Kidney (tissue), 14 donors: ENCODE results near the gene MRPL58. TPM values are rescaled to one million over a fixed set of nuclear protein-coding genes. Genes with fewer than 3 reads are reported as not detected.

Experiments used
- DNase-seq, 5 donors: peaks; one replicate each; pipeline ENCODE4 v3.0.0-alpha.2; 2013 to 2020
- FAIRE-seq: peaks from 2 replicates; lab custom pipeline; 2012; peaks lifted over from hg19 to GRCh38; lab: Jason Lieb, UNC
- H3K27ac ChIP-seq, 2 donors: one replicate each; pipeline ENCODE4 v1.7.0; 2013; ENCODE audit warnings: low read depth in 2 of 2, low read length in 2 of 2, inconsistent platforms in 1 of 2
- H3K27me3 ChIP-seq: one replicate; pipeline ENCODE4 v1.7.1; 2013; ENCODE audit warnings: low read length, inconsistent platforms; ENCODE audit not compliant: control insufficient read depth, insufficient read depth
- H3K36me3 ChIP-seq, 3 donors: one replicate each; pipeline versions ENCODE4 v1.7.0 to v1.7.1; 2013; ENCODE audit warnings: low read length in 3 of 3, control low read depth in 1 of 3, inconsistent platforms in 1 of 3; ENCODE audit not compliant: insufficient read depth in 3 of 3, control insufficient read depth in 2 of 3
- H3K4me1 ChIP-seq, 3 donors: one replicate each; pipeline versions ENCODE4 v1.7.0 to v1.7.1; 2013; ENCODE audit warnings: low read length in 3 of 3, inconsistent platforms in 1 of 3, low read depth in 1 of 3; ENCODE audit not compliant: control insufficient read depth in 2 of 3, insufficient read depth in 2 of 3
- H3K4me3 ChIP-seq, 3 donors: one replicate each; pipeline versions ENCODE4 v1.7.0 to v1.8.1; 2013; ENCODE audit warnings: low read length in 3 of 3, control low read depth in 1 of 3, inconsistent platforms in 1 of 3
- H3K9ac ChIP-seq, 3 donors: one replicate each; pipeline versions ENCODE4 v1.7.0 to v1.7.1; 2013; ENCODE audit warnings: low read length in 3 of 3, control low read depth in 1 of 3, inconsistent platforms in 1 of 3
- H3K9me3 ChIP-seq, 3 donors: one replicate each; pipeline versions ENCODE4 v1.7.0 to v1.7.1; 2013; ENCODE audit warnings: low read length in 3 of 3, control low read depth in 1 of 3, inconsistent platforms in 1 of 3; ENCODE audit not compliant: control insufficient read depth in 2 of 3, insufficient read depth in 1 of 3
- intact Hi-C: fragments of 100-400 bp; cut with DNase I; formaldehyde crosslinking; loops from one replicate; pipeline ENCODE4 v1.11.1; 2022
- polyA plus RNA-seq: library from polyadenylated mRNA; stranded (reverse); fragments of 350-450 nt; fragmentation: Illumina TruSeq; extraction: RNeasy Lipid Tissue Mini Kit (QIAGEN cat#74804); gene quantifications from one replicate; pipeline ENCODE4 v1.2.3, GENCODE V29; 2014; ENCODE audit warnings: low read depth, low replicate concordance; ENCODE audit not compliant: insufficient read depth
- total RNA-seq: library from RNA; stranded (reverse); fragmentation: NEBNext Ultra II Directional; extraction: Animal tissue kit (Norgen Biotek cat#: 25700); gene quantifications from one replicate; pipeline ENCODE4 v1.2.1, GENCODE V29; 2021
- TF ChIP-seq, protein P1 (sequence below): IDR thresholded peaks from 3 replicates; pipeline ENCODE4 v1.5.1; 2012; ENCODE audit warnings: mild to moderate bottlenecking, moderate library complexity, borderline replicate concordance; ENCODE audit not compliant: insufficient read depth; ENCODE audit errors: extremely low read depth
- donor health status: control.
- donor health status: control.
- donor health status: control.
- donor health status: control.
- donor health status: control.
- donor health status: DM: yes; HTN: yes; CAD: no.
- donor health status: Normal renal cell carcinoma (clear cell type).

Gene MRPL58
- total and polyA plus RNA-seq, 2 donors from 2014 or later, result 23.1 to 84.5 TPM

DNA sequence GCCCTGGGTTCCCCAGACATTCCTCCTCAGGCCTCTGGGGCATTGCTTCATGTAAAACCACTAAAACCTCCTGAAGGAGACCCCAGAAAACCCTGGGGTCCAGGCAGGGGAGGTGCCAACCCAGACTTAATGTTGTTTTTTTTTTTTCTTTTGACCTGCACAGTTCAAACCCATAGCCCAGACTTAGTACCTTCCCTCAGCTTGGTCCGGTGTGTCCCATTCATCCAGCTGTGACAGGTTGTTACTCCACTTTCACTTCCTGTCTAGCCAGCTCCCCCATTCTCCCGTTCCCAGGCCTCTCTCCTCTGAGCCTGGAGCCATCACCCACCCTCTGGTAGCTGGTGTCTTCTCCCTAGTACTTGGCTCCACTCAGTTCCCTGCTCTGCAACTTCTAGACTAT lies 20.2 kb upstream of the MRPL58 start:
- no peaks in the 10 kb centered on the region for H3K36me3 ChIP-seq
- no peaks in the 10 kb centered on the region for H3K9me3 ChIP-seq
- intact Hi-C loops, result no loop called here
- TF ChIP-seq, protein P1, sequence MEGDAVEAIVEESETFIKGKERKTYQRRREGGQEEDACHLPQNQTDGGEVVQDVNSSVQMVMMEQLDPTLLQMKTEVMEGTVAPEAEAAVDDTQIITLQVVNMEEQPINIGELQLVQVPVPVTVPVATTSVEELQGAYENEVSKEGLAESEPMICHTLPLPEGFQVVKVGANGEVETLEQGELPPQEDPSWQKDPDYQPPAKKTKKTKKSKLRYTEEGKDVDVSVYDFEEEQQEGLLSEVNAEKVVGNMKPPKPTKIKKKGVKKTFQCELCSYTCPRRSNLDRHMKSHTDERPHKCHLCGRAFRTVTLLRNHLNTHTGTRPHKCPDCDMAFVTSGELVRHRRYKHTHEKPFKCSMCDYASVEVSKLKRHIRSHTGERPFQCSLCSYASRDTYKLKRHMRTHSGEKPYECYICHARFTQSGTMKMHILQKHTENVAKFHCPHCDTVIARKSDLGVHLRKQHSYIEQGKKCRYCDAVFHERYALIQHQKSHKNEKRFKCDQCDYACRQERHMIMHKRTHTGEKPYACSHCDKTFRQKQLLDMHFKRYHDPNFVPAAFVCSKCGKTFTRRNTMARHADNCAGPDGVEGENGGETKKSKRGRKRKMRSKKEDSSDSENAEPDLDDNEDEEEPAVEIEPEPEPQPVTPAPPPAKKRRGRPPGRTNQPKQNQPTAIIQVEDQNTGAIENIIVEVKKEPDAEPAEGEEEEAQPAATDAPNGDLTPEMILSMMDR, result no peak
- no peak overlapping the region for H3K4me3 ChIP-seq
- peak overlapping the region in 1 of 3 donors; percentile 65 for H3K9ac ChIP-seq
- H3K27me3 ChIP-seq, result no peaks in the 10 kb centered on the region
- DNase-seq (peak in 3 of 5 donors; percentile 58 to 79 (median 72)), FAIRE-seq (no peak)
- H3K4me1 ChIP-seq, result peaks cover 3 to 33% (median 17%) of the 10 kb centered on the region in 3 donors
- peak overlapping the region; percentile 90 to 91 for H3K27ac ChIP-seq

DNA sequence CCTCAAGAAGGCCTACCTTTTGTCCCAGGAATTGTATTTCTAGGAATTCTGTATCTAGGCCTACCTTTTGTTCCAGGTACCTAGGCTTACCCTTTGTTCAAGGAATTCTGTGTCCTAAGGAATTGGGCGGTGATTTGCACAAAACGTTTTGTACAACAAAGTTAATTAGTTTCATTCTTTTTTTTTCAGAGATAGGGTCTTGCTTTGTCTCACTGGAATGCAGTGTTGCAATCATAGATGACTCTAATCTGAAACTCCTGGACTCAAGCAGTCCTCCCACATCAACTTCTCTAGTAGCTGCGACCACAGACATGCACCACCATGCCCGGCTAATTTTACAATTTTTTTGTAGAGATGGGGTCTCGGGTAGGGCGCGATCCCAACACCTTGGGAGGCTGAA lies 18.0 kb upstream of the MRPL58 start:
- TF ChIP-seq, protein P1, result no peak
- no peak overlapping the region for H3K9ac ChIP-seq
- H3K9me3 ChIP-seq, result no peaks in the 10 kb centered on the region
- no peaks in the 10 kb centered on the region for H3K27me3 ChIP-seq
- no peaks in the 10 kb centered on the region for H3K36me3 ChIP-seq
- peaks cover 3 to 23% (median 13%) of the 10 kb centered on the region in 3 donors for H3K4me1 ChIP-seq
- intact Hi-C loops, result no loop called here
- DNase-seq, result no peak
- no peak for FAIRE-seq
- H3K27ac ChIP-seq, result no peak overlapping the region
- no peak overlapping the region for H3K4me3 ChIP-seq

DNA sequence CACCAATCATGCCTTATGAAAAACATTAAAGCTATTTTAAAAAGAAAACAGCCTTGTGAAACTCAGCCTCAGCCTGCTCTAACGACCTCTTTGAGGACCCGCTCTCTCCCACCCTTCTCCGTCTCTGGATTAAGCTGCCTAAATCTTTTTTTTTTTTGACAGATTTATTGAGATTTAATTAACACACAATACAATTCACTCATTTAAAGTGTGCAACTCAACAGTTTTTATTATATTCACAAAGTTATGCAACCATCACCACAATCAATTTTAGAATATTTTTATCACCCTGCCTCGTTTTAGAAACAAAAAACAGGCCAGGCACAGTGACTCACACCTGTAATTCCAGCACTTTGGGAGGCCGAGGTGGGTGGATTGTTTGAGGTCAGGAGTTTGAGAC lies 16.6 kb upstream of the MRPL58 start:
- no peak overlapping the region for H3K9ac ChIP-seq
- FAIRE-seq, result no peak
- no peaks in the 10 kb centered on the region for H3K27me3 ChIP-seq
- peaks cover 0 to 3% (median 0%) of the 10 kb centered on the region in 3 donors for H3K36me3 ChIP-seq
- H3K4me1 ChIP-seq, result peaks cover 3 to 17% (median 13%) of the 10 kb centered on the region in 3 donors
- no peak overlapping the region for H3K4me3 ChIP-seq
- TF ChIP-seq, protein P1, result no peak
- DNase-seq, result no peak
- H3K27ac ChIP-seq, result no peak overlapping the region
- intact Hi-C loops, result no loop called here
- H3K9me3 ChIP-seq, result no peaks in the 10 kb centered on the region

DNA sequence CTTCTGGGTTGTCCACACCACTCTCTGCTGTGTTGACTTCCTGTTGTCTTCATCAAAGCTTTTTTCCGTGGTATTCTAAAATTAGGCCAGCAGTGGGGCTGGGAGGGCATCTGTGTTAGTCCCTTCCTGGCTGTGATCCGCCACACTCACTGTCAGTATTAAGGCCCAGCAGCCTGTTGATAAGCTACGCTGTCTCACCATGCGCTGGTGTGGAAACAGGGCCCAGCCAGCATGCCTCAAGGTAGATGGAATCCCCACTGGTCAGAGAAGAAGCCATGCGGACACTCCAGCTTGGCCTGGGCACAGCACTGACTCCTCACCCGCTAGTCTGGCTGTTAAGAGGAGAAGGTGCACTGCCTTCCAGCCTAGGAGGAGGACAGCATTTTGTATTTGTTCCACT lies 13.7 kb upstream of the MRPL58 start:
- TF ChIP-seq, protein P1, result no peak
- Histone ChIP-seq H3K27ac (no peak overlapping the region), H3K4me1 (peaks cover 0 to 1% (median 0%) of the 10 kb centered on the region in 3 donors), H3K9ac (no peak overlapping the region), H3K9me3 (no peaks in the 10 kb centered on the region), H3K27me3 (no peaks in the 10 kb centered on the region), H3K36me3 (peaks cover 0 to 7% (median 4%) of the 10 kb centered on the region in 3 donors), H3K4me3 (no peak overlapping the region)
- DNase-seq (no peak), FAIRE-seq (no peak)
- intact Hi-C loops, result no loop called here
